Mesendoderm (in vitro differentiated cells): Measurements from ENCODE around the gene DLG4.

Source experiments
- DNase-seq: peaks from one replicate; pipeline ENCODE4 v3.0.0; 2013
- H2AK5ac ChIP-seq: 2 replicates; pipeline ENCODE4 v1.6.1; 2013; ENCODE audit warnings: low read length, inconsistent platforms
- H2BK120ac ChIP-seq: 2 replicates; pipeline ENCODE4 v1.6.1; 2013; ENCODE audit warnings: low read depth, mild to moderate bottlenecking, low read length, moderate library complexity, mixed read lengths
- H2BK15ac ChIP-seq: replicated peaks from 2 replicates; pipeline ENCODE4 v1.6.1; 2013; ENCODE audit warnings: low read depth, mild to moderate bottlenecking, moderate library complexity
- H2BK5ac ChIP-seq: 2 replicates; pipeline ENCODE4 v1.6.1; 2013; ENCODE audit warnings: low read length, inconsistent platforms
- H3K18ac ChIP-seq: 2 replicates; pipeline ENCODE4 v1.6.1; 2013; ENCODE audit warnings: mild to moderate bottlenecking, low read length, mixed read lengths
- H3K23ac ChIP-seq: one replicate; pipeline ENCODE4 v1.6.1; 2013; ENCODE audit warnings: low read length
- H3K27ac ChIP-seq: 2 replicates; pipeline ENCODE4 v1.5.1; 2013; ENCODE audit warnings: low read depth, mild to moderate bottlenecking, inconsistent platforms, low read length, moderate library complexity
- H3K27me3 ChIP-seq: 2 replicates; pipeline ENCODE4 v1.6.1; 2013; ENCODE audit warnings: low read length, control low read depth, mild to moderate bottlenecking, inconsistent platforms; ENCODE audit not compliant: insufficient read depth, poor library complexity
- H3K36me3 ChIP-seq: 2 replicates; pipeline ENCODE4 v1.6.1; 2013; ENCODE audit warnings: low read length, inconsistent platforms; ENCODE audit not compliant: control insufficient read depth, insufficient read depth
- H3K4ac ChIP-seq: one replicate; pipeline ENCODE4 v1.6.1; 2013; ENCODE audit warnings: low read depth, mild to moderate bottlenecking, low read length, moderate library complexity
- H3K4me1 ChIP-seq: 2 replicates; pipeline ENCODE4 v1.6.1; 2013; ENCODE audit warnings: low read depth, low read length, inconsistent platforms; ENCODE audit not compliant: control insufficient read depth
- H3K4me2 ChIP-seq: 2 replicates; pipeline ENCODE4 v1.6.1; 2013; ENCODE audit warnings: low read length
- H3K4me3 ChIP-seq: 2 replicates; pipeline ENCODE4 v1.5.1; 2013; ENCODE audit warnings: mild to moderate bottlenecking, low read length
- H3K56ac ChIP-seq: one replicate; pipeline ENCODE4 v1.6.1; 2013; ENCODE audit warnings: low read length
- H3K79me1 ChIP-seq: 2 replicates; pipeline ENCODE4 v1.6.1; 2013; ENCODE audit warnings: low read length, inconsistent platforms
- H3K79me2 ChIP-seq: 2 replicates; pipeline ENCODE4 v1.6.1; 2013; ENCODE audit warnings: mild to moderate bottlenecking, low read length; ENCODE audit not compliant: control insufficient read depth, insufficient read depth
- H3K9ac ChIP-seq: 2 replicates; pipeline ENCODE4 v1.6.1; 2013; ENCODE audit warnings: low read length, inconsistent platforms
- H4K5ac ChIP-seq: one replicate; pipeline ENCODE4 v1.6.1; 2013; ENCODE audit warnings: low read length
- H4K8ac ChIP-seq: one replicate; pipeline ENCODE4 v1.6.1; 2013; ENCODE audit warnings: low read depth, mild to moderate bottlenecking, control low read depth, low read length, moderate library complexity
- WGBS: extraction: QIAGEN DNeasy Blood & Tissue Kit; methylation state at CpG from one replicate; pipeline ENCODE4 v1.1.7; 2013; ENCODE audit warnings: low lambda C conversion rate, missing lambda C conversion rate; ENCODE audit not compliant: insufficient coverage; ENCODE audit errors: extremely low coverage; 5-methylcytosine and 5-hydroxymethylcytosine counted together

The DLG4 gene

GRCh38 chr17:7192271-7192937 is 27.2 kb downstream of the DLG4 start:
- H3K18ac ChIP-seq: no peak overlapping the region
- no peak overlapping the region for H2BK120ac ChIP-seq
- no peak overlapping the region for H2BK5ac ChIP-seq
- H3K36me3 ChIP-seq: peaks cover 5% of the 10 kb centered on the region
- H3K4ac ChIP-seq: no peak overlapping the region
- H3K27ac ChIP-seq: no peak overlapping the region
- H3K27me3 ChIP-seq: no peaks in the 10 kb centered on the region
- no peaks in the 10 kb centered on the region for H3K79me1 ChIP-seq
- WGBS: no CpG with 5 or more reads among the region's 12 CpGs
- H3K79me2 ChIP-seq: no peaks in the 10 kb centered on the region
- H4K8ac ChIP-seq: no peak overlapping the region
- no peak overlapping the region for H3K23ac ChIP-seq
- H2AK5ac ChIP-seq: no peak overlapping the region
- H2BK15ac ChIP-seq: no peak overlapping the region
- H3K56ac ChIP-seq: no peak overlapping the region
- no peak for DNase-seq
- H3K9ac ChIP-seq: no peak overlapping the region
- H3K4me2 ChIP-seq: no peak overlapping the region
- no peaks in the 10 kb centered on the region for H3K4me1 ChIP-seq
- H3K4me3 ChIP-seq: no peak overlapping the region
- H4K5ac ChIP-seq: no peak overlapping the region

GRCh38 chr17:7191571-7192270 is 27.9 kb downstream of the DLG4 start:
- Histone ChIP-seq H3K9ac (no peak overlapping the region), H3K4me1 (no peaks in the 10 kb centered on the region), H4K8ac (no peak overlapping the region), H3K79me1 (no peaks in the 10 kb centered on the region), H2BK120ac (no peak overlapping the region), H3K79me2 (no peaks in the 10 kb centered on the region), H3K27me3 (no peaks in the 10 kb centered on the region), H2BK15ac (no peak overlapping the region), H3K23ac (no peak overlapping the region), H3K27ac (no peak overlapping the region), H3K56ac (no peak overlapping the region), H3K18ac (no peak overlapping the region), H3K4me2 (no peak overlapping the region), H4K5ac (no peak overlapping the region), H2BK5ac (no peak overlapping the region), H3K4ac (no peak overlapping the region), H3K36me3 (peaks cover 5% of the 10 kb centered on the region), H3K4me3 (no peak overlapping the region), H2AK5ac (no peak overlapping the region)
- no CpG with 5 or more reads among the region's 26 CpGs for WGBS
- DNase-seq: peak; percentile 79

- no peak overlapping the region for H2BK5ac ChIP-seq
- no peak overlapping the region for H2BK15ac ChIP-seq
- H3K9ac ChIP-seq: no peak overlapping the region
- no peak overlapping the region for H4K8ac ChIP-seq
- H3K18ac ChIP-seq: no peak overlapping the region
- H3K23ac ChIP-seq: no peak overlapping the region
- H3K56ac ChIP-seq: no peak overlapping the region
- no peak overlapping the region for H3K27ac ChIP-seq
- H3K4me3 ChIP-seq: no peak overlapping the region
- H2AK5ac ChIP-seq: no peak overlapping the region
- H3K79me2 ChIP-seq: no peaks in the 10 kb centered on the region
- H2BK120ac ChIP-seq: no peak overlapping the region
- no peak overlapping the region for H3K4me2 ChIP-seq
- H3K4ac ChIP-seq: no peak overlapping the region
- no peaks in the 10 kb centered on the region for H3K27me3 ChIP-seq
- no CpG with 5 or more reads among the region's 12 CpGs for WGBS
- peaks cover 2% of the 10 kb centered on the region for H3K36me3 ChIP-seq
- no peaks in the 10 kb centered on the region for H3K79me1 ChIP-seq
- no peak overlapping the region for H4K5ac ChIP-seq
- H3K4me1 ChIP-seq: no peaks in the 10 kb centered on the region
- no peak for DNase-seq
These were observed 28.6 kb downstream of the DLG4 start for GRCh38 chr17:7191069-7191468.

- Histone ChIP-seq H3K4me3 (no peak overlapping the region), H3K27ac (no peak overlapping the region), H4K5ac (no peak overlapping the region), H2AK5ac (no peak overlapping the region), H3K27me3 (no peaks in the 10 kb centered on the region), H2BK5ac (no peak overlapping the region), H3K4me2 (no peak overlapping the region), H3K79me1 (no peaks in the 10 kb centered on the region), H3K4me1 (no peaks in the 10 kb centered on the region), H3K9ac (no peak overlapping the region), H3K4ac (no peak overlapping the region), H2BK120ac (no peak overlapping the region), H4K8ac (no peak overlapping the region), H3K23ac (no peak overlapping the region), H3K79me2 (no peaks in the 10 kb centered on the region), H3K36me3 (peaks cover 2% of the 10 kb centered on the region), H2BK15ac (no peak overlapping the region), H3K56ac (no peak overlapping the region), H3K18ac (no peak overlapping the region)
- no peak for DNase-seq
- WGBS: no CpG with 5 or more reads among the region's 14 CpGs
These were observed 29.2 kb downstream of the DLG4 start for GRCh38 chr17:7190276-7190917.

GRCh38 chr17:7186241-7186640 is 33.4 kb downstream of the DLG4 start:
- Histone ChIP-seq H3K23ac (no peak overlapping the region), H2AK5ac (no peak overlapping the region), H3K18ac (no peak overlapping the region), H3K79me2 (no peaks in the 10 kb centered on the region), H3K4me2 (no peak overlapping the region), H3K27ac (no peak overlapping the region), H3K79me1 (no peaks in the 10 kb centered on the region), H4K8ac (no peak overlapping the region), H3K4ac (no peak overlapping the region), H3K4me1 (no peaks in the 10 kb centered on the region), H3K27me3 (no peaks in the 10 kb centered on the region), H4K5ac (no peak overlapping the region), H3K36me3 (no peaks in the 10 kb centered on the region), H2BK120ac (no peak overlapping the region), H3K9ac (no peak overlapping the region), H2BK15ac (no peak overlapping the region), H2BK5ac (no peak overlapping the region), H3K4me3 (no peak overlapping the region), H3K56ac (no peak overlapping the region)
- no CpG with 5 or more reads among the region's 7 CpGs for WGBS
- DNase-seq: peak; percentile 57
